Lung (tissue), 12 donors: ENCODE measurements around the gene DROSHA. TPM values are rescaled to one million over a fixed set of nuclear protein-coding genes. Genes with fewer than 3 reads are reported as not detected.
A peak's percentile ranks its signal among the peaks of the same experiment; 100 is the strongest.
"Not testable (repeated sequence)": the region's sequence is repeated elsewhere in the genome, so short reads cannot be mapped to it uniquely, and the experiment has no call there.

ENCODE experiments used
- ATAC-seq: fragments of 200-7000 bp; cut with Tn5 transposase; one replicate; pipeline ENCODE4 v1.9.1; 2020; ENCODE audit warnings: moderate number of reproducible peaks; ENCODE audit not compliant: insufficient read depth, low FRiP score
- DNase-seq, 3 donors: peaks; one replicate each; pipeline ENCODE4 v3.0.0-alpha.2; 2013 to 2017
- H3K27ac ChIP-seq, 2 donors: one replicate each; pipeline ENCODE4 v1.5.1; 2013; ENCODE audit warnings: mild to moderate bottlenecking in 2 of 2, moderate library complexity in 2 of 2, control low read depth in 1 of 2, inconsistent platforms in 1 of 2, low read depth in 1 of 2, low read length in 1 of 2
- H3K27me3 ChIP-seq, 3 donors: one replicate each; pipeline ENCODE4 v1.5.1; 2013; ENCODE audit warnings: low read length in 2 of 3; ENCODE audit not compliant: control insufficient read depth in 3 of 3, insufficient read depth in 3 of 3
- H3K36me3 ChIP-seq, 4 donors: one replicate each; pipeline ENCODE4 v1.5.1; 2013; ENCODE audit warnings: low read length in 4 of 4, mild to moderate bottlenecking in 1 of 4, moderate library complexity in 1 of 4; ENCODE audit not compliant: control insufficient read depth in 4 of 4, insufficient read depth in 4 of 4
- H3K4me1 ChIP-seq, 5 donors: one replicate each; pipeline ENCODE4 v1.5.1; 2013; ENCODE audit warnings: low read length in 5 of 5, mild to moderate bottlenecking in 2 of 5, moderate library complexity in 1 of 5; ENCODE audit not compliant: control insufficient read depth in 5 of 5, insufficient read depth in 5 of 5
- H3K4me3 ChIP-seq: one replicate; pipeline ENCODE4 v1.5.1; 2013; ENCODE audit warnings: mild to moderate bottlenecking, control low read depth, moderate library complexity
- H3K9ac ChIP-seq, 2 donors: one replicate each; pipeline ENCODE4 v1.5.1; 2013; ENCODE audit warnings: low read length in 2 of 2, control low read depth in 1 of 2; ENCODE audit not compliant: insufficient read depth in 1 of 2
- H3K9me3 ChIP-seq, 4 donors: one replicate each; pipeline ENCODE4 v1.5.1; 2013; ENCODE audit warnings: low read length in 3 of 4, mild to moderate bottlenecking in 1 of 4, moderate library complexity in 1 of 4; ENCODE audit not compliant: control insufficient read depth in 4 of 4, insufficient read depth in 3 of 4
- WGBS, 2 donors: extraction: QIAGEN DNeasy Blood & Tissue Kit; methylation state at CpG; one replicate each; pipeline ENCODE4 v1.1.7; 2013; 5-methylcytosine and 5-hydroxymethylcytosine counted together
- polyA plus RNA-seq, 2 donors: library from polyadenylated mRNA; stranded (reverse); fragments of 200-250 nt; gene quantifications; one replicate each; pipeline ENCODE4 v1.2.1, GENCODE V29; 2013
- total RNA-seq, 2 donors: library from RNA; depleted of rRNA in 1 of 2; stranded (reverse); fragments of >200 nt in 1 of 2; gene quantifications; one replicate each; pipeline ENCODE4 v1.2.1, GENCODE V29; 2014 to 2021
- TF ChIP-seq, protein P1 (sequence below): IDR thresholded peaks from 2 replicates; pipeline ENCODE4 v1.5.1; 2012; ENCODE audit warnings: mild to moderate bottlenecking; ENCODE audit errors: control extremely low read depth, extremely low read depth
- donor health status: control.
- donor health status: control.
- donor health status: Bipolar disorder and iron deficiency.
- donor health status: healthy.
- donor health status: DM: yes; HTN: yes; CAD: no.

DROSHA gene
- total and polyA plus RNA-seq, 4 donors, result 16.2 to 92.0 (median 49.9) TPM

DNA sequence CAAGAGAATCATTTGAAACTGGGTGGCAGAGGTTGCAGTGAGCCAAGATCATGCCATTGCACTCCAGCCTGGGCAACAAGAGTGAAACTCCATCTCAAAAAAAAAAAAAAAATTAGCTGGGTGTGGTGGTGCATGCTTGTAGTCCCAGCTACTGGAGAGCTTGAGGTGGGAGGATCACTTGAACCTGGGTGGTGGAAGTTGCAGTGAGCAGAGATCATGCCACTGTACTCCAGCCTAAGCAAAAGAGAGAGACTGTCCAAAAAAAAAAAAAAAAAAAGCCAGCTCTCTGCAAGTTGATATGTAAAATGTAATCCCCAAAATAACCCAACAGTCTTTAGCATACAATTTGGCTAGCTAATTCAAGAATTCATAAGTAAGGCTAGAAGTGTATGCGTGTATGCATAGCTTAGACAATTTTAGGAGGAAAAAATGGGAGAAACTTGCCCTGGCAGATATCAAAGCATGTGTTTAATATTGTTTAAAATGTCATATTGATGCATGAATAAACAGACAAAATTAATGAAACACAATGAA, 36.5 kb upstream of the DROSHA start:
- DNase-seq (no peak), ATAC-seq (no peak)
- Histone ChIP-seq H3K9ac (no peak overlapping the region), H3K27me3 (no peaks in the 10 kb centered on the region), H3K4me1 (peaks cover 0 to under 1% (median 0%) of the 10 kb centered on the region in 5 donors), H3K9me3 (peaks cover 0 to 3% (median 0%) of the 10 kb centered on the region in 4 donors), H3K27ac (no peak overlapping the region), H3K36me3 (no peaks in the 10 kb centered on the region), H3K4me3 (no peak overlapping the region)
- TF ChIP-seq, protein P1, sequence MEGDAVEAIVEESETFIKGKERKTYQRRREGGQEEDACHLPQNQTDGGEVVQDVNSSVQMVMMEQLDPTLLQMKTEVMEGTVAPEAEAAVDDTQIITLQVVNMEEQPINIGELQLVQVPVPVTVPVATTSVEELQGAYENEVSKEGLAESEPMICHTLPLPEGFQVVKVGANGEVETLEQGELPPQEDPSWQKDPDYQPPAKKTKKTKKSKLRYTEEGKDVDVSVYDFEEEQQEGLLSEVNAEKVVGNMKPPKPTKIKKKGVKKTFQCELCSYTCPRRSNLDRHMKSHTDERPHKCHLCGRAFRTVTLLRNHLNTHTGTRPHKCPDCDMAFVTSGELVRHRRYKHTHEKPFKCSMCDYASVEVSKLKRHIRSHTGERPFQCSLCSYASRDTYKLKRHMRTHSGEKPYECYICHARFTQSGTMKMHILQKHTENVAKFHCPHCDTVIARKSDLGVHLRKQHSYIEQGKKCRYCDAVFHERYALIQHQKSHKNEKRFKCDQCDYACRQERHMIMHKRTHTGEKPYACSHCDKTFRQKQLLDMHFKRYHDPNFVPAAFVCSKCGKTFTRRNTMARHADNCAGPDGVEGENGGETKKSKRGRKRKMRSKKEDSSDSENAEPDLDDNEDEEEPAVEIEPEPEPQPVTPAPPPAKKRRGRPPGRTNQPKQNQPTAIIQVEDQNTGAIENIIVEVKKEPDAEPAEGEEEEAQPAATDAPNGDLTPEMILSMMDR, result no peak
- 95 to 98% methylated on average over 1 of the region's 1 CpG for WGBS, 2 donors

DNA sequence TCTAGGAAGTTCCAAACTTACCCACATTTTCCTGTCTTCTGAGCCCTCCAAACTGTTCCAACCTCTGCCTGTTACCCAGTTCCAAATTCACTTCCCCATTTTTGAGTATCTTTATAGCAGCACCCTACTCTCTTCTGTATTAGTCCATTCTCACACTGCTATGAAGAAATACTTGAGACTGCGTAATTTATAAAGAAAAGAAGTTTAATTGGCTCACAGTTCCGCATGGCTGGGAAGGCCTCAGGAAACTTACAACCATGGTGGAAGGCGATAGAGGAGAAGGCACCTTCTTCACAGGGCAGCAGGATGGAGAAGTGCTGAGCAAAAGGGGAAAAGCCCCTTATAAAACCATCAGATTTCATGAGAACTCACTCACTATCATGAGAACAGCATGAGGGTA, 34.5 kb upstream of the DROSHA start:
- not testable (repeated sequence) for H3K36me3 ChIP-seq, H3K27me3 ChIP-seq, H3K4me3 ChIP-seq, H3K9ac ChIP-seq, H3K27ac ChIP-seq, ATAC-seq, DNase-seq, H3K9me3 ChIP-seq, H3K4me1 ChIP-seq
- 40 to 74% methylated on average over 3 of the region's 3 CpGs for WGBS, 2 donors

DNA sequence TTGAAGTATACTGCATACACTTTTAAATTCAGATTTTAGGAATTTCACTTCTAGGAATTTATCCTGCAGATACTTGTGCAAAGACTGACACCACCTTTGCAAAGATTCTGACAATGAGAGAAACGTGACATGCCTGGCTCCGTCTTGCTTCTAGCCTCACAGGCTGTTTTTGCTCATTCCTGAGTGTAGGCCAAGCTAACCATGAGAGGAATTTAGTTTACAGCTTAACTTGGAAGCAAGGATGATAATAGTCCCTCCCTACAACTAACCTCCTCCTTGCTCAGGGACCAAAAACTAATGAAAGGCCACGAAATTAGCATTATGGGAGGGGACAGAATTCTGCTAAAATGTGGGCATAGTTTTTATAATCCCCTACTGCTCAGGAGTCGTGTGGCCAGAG, 31.3 kb upstream of the DROSHA start:
- Histone ChIP-seq H3K36me3 (no peaks in the 10 kb centered on the region), H3K4me3 (no peak overlapping the region), H3K4me1 (peaks cover 0 to 8% (median 0%) of the 10 kb centered on the region in 5 donors), H3K9me3 (peaks cover 0 to 3% (median 0%) of the 10 kb centered on the region in 4 donors), H3K9ac (no peak overlapping the region), H3K27ac (no peak overlapping the region), H3K27me3 (no peaks in the 10 kb centered on the region)
- DNase-seq (peak in 1 of 3 donors; percentile 14), ATAC-seq (no peak)
- 62 to 64% methylated on average over 4 of the region's 4 CpGs for WGBS, 2 donors
- TF ChIP-seq, protein P1, result no peak

DNA sequence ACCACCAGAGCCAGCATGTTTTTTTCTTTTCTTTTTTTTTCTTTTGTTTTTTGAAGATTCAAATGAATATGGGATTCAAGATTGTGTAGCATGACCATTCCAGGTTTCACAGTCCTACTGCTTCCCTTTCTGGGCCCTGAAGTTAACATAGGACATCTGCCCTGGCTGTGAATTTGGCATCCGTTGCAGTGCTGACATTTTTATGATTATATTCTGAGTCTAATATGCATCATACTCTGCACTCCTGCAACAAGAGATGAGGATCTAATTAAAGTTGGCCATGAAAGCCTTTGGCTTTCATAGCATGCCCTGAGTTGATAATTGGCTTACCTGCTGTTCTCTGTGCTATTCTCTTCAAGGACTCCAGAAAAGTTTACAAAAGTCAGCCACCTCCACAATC, 30.1 kb upstream of the DROSHA start:
- TF ChIP-seq, protein P1, result no peak
- H3K4me1 ChIP-seq, result peaks cover 0 to 8% (median 0%) of the 10 kb centered on the region in 5 donors

More for the DNA sequence above, 30.1 kb upstream of the DROSHA start:
- peaks cover 0 to 3% (median 0%) of the 10 kb centered on the region in 4 donors for H3K9me3 ChIP-seq
- WGBS, 2 donors, result 75 to 93% methylated on average over 1 of the region's 1 CpG
- ATAC-seq (no peak), DNase-seq (peak in 2 of 3 donors; percentile 45 to 70)
- peaks cover 0 to 3% (median under 1%) of the 10 kb centered on the region in 4 donors for H3K36me3 ChIP-seq
- H3K9ac ChIP-seq, result no peak overlapping the region
- no peaks in the 10 kb centered on the region for H3K27me3 ChIP-seq
- no peak overlapping the region for H3K27ac ChIP-seq
- no peak overlapping the region for H3K4me3 ChIP-seq
